ENCODE data around the gene EIF4G1. TPM values are rescaled to one million over a fixed set of nuclear protein-coding genes. Genes with fewer than 3 reads are reported as not detected.

EIF4G1 gene
- total RNA-seq, 1 donor: 288 TPM

GRCh38 chr3:184333190-184333589 is 18.8 kb downstream of the EIF4G1 start:
- H3K4me3 ChIP-seq (ENCODE audit: low read depth, low read length): no peak overlapping the region
- no peak for DNase-seq (ENCODE audit: low read depth)

DNA sequence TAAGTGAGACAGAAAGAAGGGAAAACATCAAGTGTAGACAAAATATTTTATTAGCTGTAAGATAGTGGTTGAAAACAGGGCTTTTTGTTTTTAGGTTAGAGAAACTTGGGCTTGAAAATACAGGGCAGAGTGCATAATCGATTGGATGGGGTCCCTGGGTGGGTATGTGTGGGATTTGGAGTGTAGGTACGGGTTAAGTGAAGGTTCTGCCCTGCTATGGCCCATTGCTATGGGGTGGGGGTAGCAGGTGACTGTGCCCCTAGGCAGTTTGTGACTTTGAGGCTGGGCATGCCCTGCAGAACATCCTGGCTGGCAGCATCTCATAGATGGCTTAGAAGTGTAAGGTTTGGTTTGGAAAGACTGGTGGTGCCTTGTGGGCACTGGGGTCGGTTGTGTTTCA is 19.3 kb downstream of the EIF4G1 start:
- H3K4me3 ChIP-seq (ENCODE audit: low read depth, low read length): no peak overlapping the region
- no peak for TF ChIP-seq CTCF (IDR thresholded peaks at IDR 0.05; ENCODE audit: insufficient read depth, low read depth, low read length)
- no peak for DNase-seq (ENCODE audit: low read depth)

More at GRCh38 chr3:184333190-184333589, 18.8 kb downstream of the EIF4G1 start:
- no peak for TF ChIP-seq CTCF (IDR thresholded peaks at IDR 0.05; ENCODE audit: insufficient read depth, low read depth, low read length)

DNA sequence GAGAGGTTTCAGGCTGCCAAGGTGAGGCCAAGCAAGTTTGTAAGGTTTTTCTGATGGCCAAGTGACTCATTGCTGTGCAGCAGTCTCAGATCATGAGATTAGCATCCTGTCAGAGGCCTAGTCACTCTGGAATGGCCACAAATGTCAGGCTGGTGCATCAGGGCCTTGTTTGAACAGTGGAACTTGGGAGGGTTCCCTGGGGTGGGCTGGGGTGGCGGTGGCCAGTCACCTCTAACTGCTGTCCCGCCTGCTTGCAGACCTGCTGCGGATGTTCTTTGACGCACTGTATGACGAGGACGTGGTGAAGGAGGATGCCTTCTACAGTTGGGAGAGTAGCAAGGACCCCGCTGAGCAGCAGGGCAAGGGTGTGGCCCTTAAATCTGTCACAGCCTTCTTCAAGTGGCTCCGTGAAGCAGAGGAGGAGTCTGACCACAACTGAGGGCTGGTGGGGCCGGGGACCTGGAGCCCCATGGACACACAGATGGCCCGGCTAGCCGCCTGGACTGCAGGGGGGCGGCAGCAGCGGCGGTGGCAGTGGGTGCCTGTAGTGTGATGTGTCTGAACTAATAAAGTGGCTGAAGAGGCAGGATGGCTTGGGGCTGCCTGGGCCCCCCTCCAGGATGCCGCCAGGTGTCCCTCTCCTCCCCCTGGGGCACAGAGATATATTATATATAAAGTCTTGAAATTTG is 20.2 kb downstream of the EIF4G1 start:
- DNase-seq (ENCODE audit: low read depth): peak; percentile 55

GRCh38 chr3:184335291-184335660 is 20.9 kb downstream of the EIF4G1 start:
- TF ChIP-seq CTCF (IDR thresholded peaks at IDR 0.05; ENCODE audit: insufficient read depth, low read depth, low read length): no peak
- DNase-seq (ENCODE audit: low read depth): no peak
- peak overlapping the region; percentile 75 for H3K4me3 ChIP-seq (ENCODE audit: low read depth, low read length)

More for the DNA sequence above, 20.2 kb downstream of the EIF4G1 start:
- TF ChIP-seq CTCF (IDR thresholded peaks at IDR 0.05; ENCODE audit: insufficient read depth, low read depth, low read length): no peak
- no peak overlapping the region for H3K4me3 ChIP-seq (ENCODE audit: low read depth, low read length)

DNA sequence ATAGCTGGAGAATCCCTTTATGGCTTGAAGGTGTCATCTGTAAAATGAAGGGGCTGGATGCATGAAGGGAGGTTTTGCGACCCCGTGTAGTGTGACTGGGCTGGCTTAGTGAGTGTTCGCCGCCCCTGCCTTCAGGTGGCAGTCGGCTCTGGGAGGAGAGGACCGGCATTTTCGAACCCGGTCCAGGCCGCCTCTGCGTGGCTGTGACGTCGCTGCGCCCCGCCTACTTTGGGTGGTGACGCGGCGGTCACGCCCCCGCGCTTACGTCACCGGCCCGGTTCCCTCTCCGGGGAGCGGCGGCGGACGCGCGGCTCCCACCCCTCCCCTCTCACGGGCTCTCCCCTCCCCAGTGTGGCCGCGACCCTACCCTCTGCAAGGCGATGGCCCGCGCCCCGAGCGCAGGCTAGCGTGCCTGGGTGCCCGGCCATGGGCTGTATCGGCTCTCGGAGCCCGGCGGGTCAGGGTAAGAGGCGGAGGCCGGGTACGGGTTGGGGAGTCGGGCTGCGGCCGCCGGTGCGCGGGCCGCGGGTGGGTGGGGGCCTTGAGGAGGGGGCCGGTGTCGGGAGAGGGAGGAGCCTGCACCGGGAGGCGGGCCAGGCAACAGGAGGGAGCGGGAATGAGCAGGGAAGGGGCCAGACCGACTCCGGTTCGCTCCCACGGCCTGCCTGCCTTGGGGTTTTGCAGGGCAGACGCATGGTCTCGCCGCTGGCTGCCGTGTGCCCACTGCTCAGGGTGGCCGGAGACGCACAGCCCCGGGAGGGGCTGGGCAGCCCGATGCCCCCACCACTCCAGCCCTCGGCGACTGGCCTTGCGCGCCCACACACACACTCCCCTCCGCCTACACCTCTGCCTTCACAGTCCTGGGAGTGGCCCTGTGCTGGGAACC is 21.5 kb downstream of the EIF4G1 start:
- no peak for TF ChIP-seq CTCF (IDR thresholded peaks at IDR 0.05; ENCODE audit: insufficient read depth, low read depth, low read length)
- DNase-seq (ENCODE audit: low read depth): peak; percentile 82
- H3K4me3 ChIP-seq (ENCODE audit: low read depth, low read length): peak overlapping the region; percentile 75

DNA sequence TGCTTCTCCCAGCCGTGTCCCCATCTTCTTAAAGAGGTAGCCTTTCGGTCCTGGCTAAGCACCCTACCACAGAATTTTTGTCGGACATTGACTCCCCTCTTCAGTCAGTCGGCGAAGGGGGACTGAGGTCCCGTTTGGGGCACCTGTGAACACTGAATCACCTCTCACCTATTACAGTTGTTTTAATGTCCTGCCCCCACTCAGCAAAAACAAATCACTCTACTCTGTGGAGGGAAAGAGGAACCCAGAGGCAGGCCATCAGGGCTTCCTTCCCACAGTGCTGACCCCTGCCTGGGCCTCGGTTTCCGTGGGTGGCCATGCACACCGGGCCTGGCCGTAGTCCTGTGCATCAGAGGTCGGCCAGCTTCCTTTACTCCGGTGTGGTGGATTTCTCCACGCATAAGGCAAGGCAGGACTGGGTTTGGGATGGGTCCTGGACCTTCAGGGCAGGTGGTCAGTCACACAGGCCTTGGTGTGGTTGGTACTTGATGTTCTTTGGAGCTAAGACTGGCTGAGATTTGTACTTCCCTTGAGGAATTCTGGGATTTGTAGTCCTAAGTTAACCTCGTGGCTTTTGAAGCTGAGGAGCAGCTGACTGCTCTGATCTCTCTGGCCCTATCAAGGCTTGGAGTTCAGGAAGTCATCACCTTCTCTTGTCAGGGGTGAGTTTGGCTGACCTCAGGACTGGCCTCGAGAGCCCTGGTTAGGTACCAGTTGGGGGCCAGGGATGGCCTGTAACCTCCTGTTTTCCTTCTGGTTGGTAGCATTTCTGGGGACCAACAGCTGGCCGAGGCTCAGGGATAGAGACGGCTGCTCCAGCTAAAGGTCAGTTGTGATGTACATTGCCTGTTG is 22.4 kb downstream of the EIF4G1 start:
- peak overlapping the region; percentile 75 for H3K4me3 ChIP-seq (ENCODE audit: low read depth, low read length)
- TF ChIP-seq CTCF (IDR thresholded peaks at IDR 0.05; ENCODE audit: insufficient read depth, low read depth, low read length): no peak
- DNase-seq (ENCODE audit: low read depth): peak; percentile 63

Measured in fibroblast of villous mesenchyme (primary cell).